GM10248 (cell line): Measurements from ENCODE around the gene TRIM6.
"Not testable (repeated sequence)": the region's sequence is repeated elsewhere in the genome, so short reads cannot be mapped to it uniquely, and the experiment has no call there.

Source experiments
- CTCF ChIA-PET: fragments of 300-600 bp; sonication (Branson Sonifier 250); formaldehyde crosslinking; extraction: SDS; loops from one replicate; lab custom pipeline; 2021; ENCODE audit warnings: antibody characterized with exemption; lab: Yijun Ruan, JAX
- POLR2A ChIA-PET: fragments of 350-650 bp; sonication (Branson Sonifier 250); formaldehyde crosslinking; extraction: SDS; loops from one replicate; lab custom pipeline; 2020; ENCODE audit warnings: antibody characterized with exemption; lab: Yijun Ruan, JAX
- DNase-seq: peaks from one replicate; pipeline ENCODE4 v3.0.0; 2012; ENCODE audit errors: extremely low spot score
- TF ChIP-seq, protein P1 (sequence below): IDR thresholded peaks from 2 replicates; pipeline ENCODE4 v1.5.1; 2012; ENCODE audit warnings: mild to moderate bottlenecking, low read depth; ENCODE audit errors: extremely low read depth, missing control alignments, control extremely low read depth

TRIM6 gene

DNA sequence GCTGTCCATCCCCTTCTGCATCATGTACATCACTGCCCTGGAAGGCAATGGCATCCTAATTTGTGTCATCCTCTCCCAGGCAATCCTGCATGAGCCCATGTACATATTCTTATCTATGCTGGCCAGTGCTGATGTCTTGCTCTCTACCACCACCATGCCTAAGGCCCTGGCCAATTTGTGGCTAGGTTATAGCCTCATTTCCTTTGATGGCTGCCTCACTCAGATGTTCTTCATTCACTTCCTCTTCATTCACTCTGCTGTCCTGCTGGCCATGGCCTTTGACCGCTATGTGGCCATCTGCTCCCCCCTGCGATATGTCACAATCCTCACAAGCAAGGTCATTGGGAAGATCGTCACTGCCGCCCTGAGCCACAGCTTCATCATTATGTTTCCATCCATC lies 15.4 kb upstream of the TRIM6 start:
- POLR2A ChIA-PET: no interaction called here
- TF ChIP-seq, protein P1, sequence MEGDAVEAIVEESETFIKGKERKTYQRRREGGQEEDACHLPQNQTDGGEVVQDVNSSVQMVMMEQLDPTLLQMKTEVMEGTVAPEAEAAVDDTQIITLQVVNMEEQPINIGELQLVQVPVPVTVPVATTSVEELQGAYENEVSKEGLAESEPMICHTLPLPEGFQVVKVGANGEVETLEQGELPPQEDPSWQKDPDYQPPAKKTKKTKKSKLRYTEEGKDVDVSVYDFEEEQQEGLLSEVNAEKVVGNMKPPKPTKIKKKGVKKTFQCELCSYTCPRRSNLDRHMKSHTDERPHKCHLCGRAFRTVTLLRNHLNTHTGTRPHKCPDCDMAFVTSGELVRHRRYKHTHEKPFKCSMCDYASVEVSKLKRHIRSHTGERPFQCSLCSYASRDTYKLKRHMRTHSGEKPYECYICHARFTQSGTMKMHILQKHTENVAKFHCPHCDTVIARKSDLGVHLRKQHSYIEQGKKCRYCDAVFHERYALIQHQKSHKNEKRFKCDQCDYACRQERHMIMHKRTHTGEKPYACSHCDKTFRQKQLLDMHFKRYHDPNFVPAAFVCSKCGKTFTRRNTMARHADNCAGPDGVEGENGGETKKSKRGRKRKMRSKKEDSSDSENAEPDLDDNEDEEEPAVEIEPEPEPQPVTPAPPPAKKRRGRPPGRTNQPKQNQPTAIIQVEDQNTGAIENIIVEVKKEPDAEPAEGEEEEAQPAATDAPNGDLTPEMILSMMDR: no peak
- CTCF ChIA-PET: no interaction called here
- DNase-seq: no peak

- CTCF ChIA-PET: not testable (repeated sequence)
Measured at GRCh38 chr11:5584458-5584857, 12.0 kb upstream of the TRIM6 start.

GRCh38 chr11:5589906-5590305 lies 6.5 kb upstream of the TRIM6 start:
- DNase-seq, POLR2A ChIA-PET: not testable (repeated sequence)
- CTCF ChIA-PET: interaction anchor here (0.8 kb wide), 1 partner anchor 14 kb away, joined by 3 read pairs; no protein-coding TSS in a partner anchor

More at GRCh38 chr11:5584458-5584857, 12.0 kb upstream of the TRIM6 start:
- POLR2A ChIA-PET, DNase-seq: not testable (repeated sequence)

DNA sequence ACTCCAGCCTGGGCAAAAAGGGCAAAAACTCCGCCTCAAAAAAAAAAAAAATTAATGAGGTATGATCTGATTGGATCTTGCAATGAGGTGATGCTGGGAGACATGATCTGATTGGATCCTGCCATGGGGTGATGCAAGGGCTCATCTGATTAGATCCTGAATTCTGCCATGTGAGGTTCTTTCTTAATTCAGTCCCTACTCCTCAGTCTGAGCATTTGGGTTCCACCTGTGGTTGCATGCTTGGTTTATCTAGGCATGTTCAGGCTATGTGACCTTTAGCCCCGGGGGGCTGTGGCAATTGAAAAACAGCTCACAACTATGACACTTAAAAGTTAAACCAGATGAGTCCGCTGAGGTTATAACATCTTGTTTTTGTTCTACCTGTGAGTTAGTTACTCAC lies 4.8 kb upstream of the TRIM6 start:
- DNase-seq: no peak
- TF ChIP-seq, protein P1: no peak
- POLR2A ChIA-PET: no interaction called here
- CTCF ChIA-PET: interaction anchor here (1.0 to 1.2 kb wide), 4 partner anchors 10 to 93 kb away, joined by 3 read pairs; partner anchors contain the start of gene TRIM5

DNA sequence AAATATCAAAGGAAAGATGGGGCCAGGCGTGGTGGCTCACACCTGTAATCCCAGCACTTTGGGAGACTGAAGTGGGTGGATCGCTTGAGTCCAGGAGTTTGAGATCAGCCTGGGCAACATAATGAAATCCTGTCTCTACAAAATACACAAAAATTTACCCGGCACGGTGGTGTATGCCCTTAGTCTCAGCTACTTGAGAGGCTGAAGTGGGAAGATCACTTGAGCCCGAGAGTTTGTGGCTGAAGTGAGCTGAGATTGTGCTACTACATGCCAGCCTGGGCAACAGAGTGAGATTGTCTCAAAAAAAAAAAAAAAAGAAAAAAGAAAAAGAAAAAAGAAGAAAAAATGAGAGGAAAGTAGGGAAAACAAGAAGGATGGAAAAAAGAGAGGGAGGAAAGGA lies 3.8 kb upstream of the TRIM6 start:
- CTCF ChIA-PET: interaction anchor here (1.1 to 1.2 kb wide), 2 partner anchors 9 to 13 kb away, joined by 3 read pairs; no protein-coding TSS in a partner anchor
- TF ChIP-seq, protein P1: no peak
- POLR2A ChIA-PET: no interaction called here
- no peak for DNase-seq

GRCh38 chr11:5593146-5593545 lies 3.3 kb upstream of the TRIM6 start:
- ChIA-PET POLR2A (no interaction called here), CTCF (no interaction called here)
- TF ChIP-seq, protein P1: no peak
- no peak for DNase-seq

DNA sequence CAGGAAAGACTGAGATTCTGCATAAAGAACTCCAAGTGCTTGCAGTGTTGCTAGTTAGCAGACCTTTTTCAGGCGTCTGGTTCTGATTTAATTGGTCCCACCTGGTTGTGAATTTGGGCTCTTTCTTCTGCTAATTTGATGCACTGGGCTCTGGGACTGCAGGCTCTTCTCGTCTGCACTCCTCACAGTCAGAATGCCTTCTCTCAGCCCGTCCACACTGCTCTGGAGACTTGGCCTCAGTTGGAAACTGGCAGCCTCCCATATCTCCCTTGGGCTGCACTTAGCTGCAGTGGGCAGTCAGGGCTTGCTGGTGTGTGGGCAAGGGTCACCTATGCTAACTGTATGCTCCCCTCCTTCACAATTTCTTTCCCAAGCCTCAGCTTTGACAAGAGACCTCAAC lies 1.5 kb downstream of the TRIM6 start:
- TF ChIP-seq, protein P1: no peak
- no peak for DNase-seq
- ChIA-PET POLR2A (no interaction called here), CTCF (interaction anchor here (0.7 to 3.3 kb wide), 4 partner anchors 16 to 652 kb away, joined by 3 to 19 read pairs (median 10); partner anchors contain the start of gene TRIM22)
